ENCODE data around the gene RAD23B. TPM values are rescaled to one million over a fixed set of nuclear protein-coding genes. Genes with fewer than 3 reads are reported as not detected.

RAD23B gene
- total and polyA plus RNA-seq, 5 donors = 47.5 to 95.0 (median 89.5) TPM

GRCh38 chr9:107269681-107270080 lies 13.4 kb upstream of the RAD23B start:
- intact Hi-C loops (cut with DNase I) = no loop called here
- H3K9me3 ChIP-seq (ENCODE audit: control insufficient read depth, low read length) = no peaks in the 10 kb centered on the region
- WGBS = 97% methylated on average over 4 of the region's 4 CpGs
- ATAC-seq = no peak
- no peaks in the 10 kb centered on the region for H3K27me3 ChIP-seq (ENCODE audit: control insufficient read depth, insufficient read depth)
- no peaks in the 10 kb centered on the region for H3K4me1 ChIP-seq (ENCODE audit: control insufficient read depth, insufficient read depth, low read length)
- no peak for DNase-seq
- no peak overlapping the region for H3K4me3 ChIP-seq (ENCODE audit: low read length)
- H3K27ac ChIP-seq (ENCODE audit: low read length) = no peak overlapping the region

GRCh38 chr9:107270082-107270481 lies 13.0 kb upstream of the RAD23B start:
- Histone ChIP-seq H3K27ac (ENCODE audit: low read length) (no peak overlapping the region), H3K4me3 (ENCODE audit: low read length) (no peak overlapping the region), H3K9me3 (ENCODE audit: control insufficient read depth, low read length) (no peaks in the 10 kb centered on the region), H3K4me1 (ENCODE audit: control insufficient read depth, insufficient read depth, low read length) (no peaks in the 10 kb centered on the region), H3K27me3 (ENCODE audit: control insufficient read depth, insufficient read depth) (no peaks in the 10 kb centered on the region)
- intact Hi-C loops (cut with DNase I) = no loop called here
- DNase-seq = no peak
- WGBS = 58% methylated on average over 1 of the region's 1 CpG
- no peak for ATAC-seq

GRCh38 chr9:107270580-107270979 lies 12.5 kb upstream of the RAD23B start:
- intact Hi-C loops (cut with DNase I) = no loop called here
- no peak overlapping the region for H3K27ac ChIP-seq (ENCODE audit: low read length)
- H3K9me3 ChIP-seq (ENCODE audit: control insufficient read depth, low read length) = no peaks in the 10 kb centered on the region
- H3K4me3 ChIP-seq (ENCODE audit: low read length) = no peak overlapping the region
- ATAC-seq (no peak), DNase-seq (no peak)
- no peaks in the 10 kb centered on the region for H3K4me1 ChIP-seq (ENCODE audit: control insufficient read depth, insufficient read depth, low read length)
- H3K27me3 ChIP-seq (ENCODE audit: control insufficient read depth, insufficient read depth) = no peaks in the 10 kb centered on the region

- intact Hi-C loops (cut with DNase I) = no loop called here
- ATAC-seq (no peak), DNase-seq (no peak)
- no peak overlapping the region for H3K27ac ChIP-seq (ENCODE audit: low read length)
- no peaks in the 10 kb centered on the region for H3K9me3 ChIP-seq (ENCODE audit: control insufficient read depth, low read length)
- 63% methylated on average over 4 of the region's 4 CpGs for WGBS
- H3K27me3 ChIP-seq (ENCODE audit: control insufficient read depth, insufficient read depth) = no peaks in the 10 kb centered on the region
- H3K4me3 ChIP-seq (ENCODE audit: low read length) = no peak overlapping the region
- H3K4me1 ChIP-seq (ENCODE audit: control insufficient read depth, insufficient read depth, low read length) = no peaks in the 10 kb centered on the region
Measured at GRCh38 chr9:107273634-107274033, 9.4 kb upstream of the RAD23B start.

GRCh38 chr9:107274096-107274495 lies 9.0 kb upstream of the RAD23B start:
- DNase-seq (no peak), ATAC-seq (no peak)
- intact Hi-C loops (cut with DNase I) = no loop called here
- no peaks in the 10 kb centered on the region for H3K27me3 ChIP-seq (ENCODE audit: control insufficient read depth, insufficient read depth)
- no peaks in the 10 kb centered on the region for H3K4me1 ChIP-seq (ENCODE audit: control insufficient read depth, insufficient read depth, low read length)
- H3K4me3 ChIP-seq (ENCODE audit: low read length) = no peak overlapping the region
- no peak overlapping the region for H3K27ac ChIP-seq (ENCODE audit: low read length)
- 66% methylated on average over 1 of the region's 1 CpG for WGBS
- no peaks in the 10 kb centered on the region for H3K9me3 ChIP-seq (ENCODE audit: control insufficient read depth, low read length)

- intact Hi-C loops (cut with DNase I) = no loop called here
- WGBS = 45% methylated on average over 4 of the region's 4 CpGs
- no peaks in the 10 kb centered on the region for H3K27me3 ChIP-seq (ENCODE audit: control insufficient read depth, insufficient read depth)
- H3K9me3 ChIP-seq (ENCODE audit: control insufficient read depth, low read length) = no peaks in the 10 kb centered on the region
- no peak for DNase-seq
- H3K4me1 ChIP-seq (ENCODE audit: control insufficient read depth, insufficient read depth, low read length) = no peaks in the 10 kb centered on the region
- no peak overlapping the region for H3K4me3 ChIP-seq (ENCODE audit: low read length)
- ATAC-seq = peak in 1 of 2 donors; percentile 66
- no peak overlapping the region for H3K27ac ChIP-seq (ENCODE audit: low read length)
Measured at GRCh38 chr9:107274953-107275422, 8.1 kb upstream of the RAD23B start.

DNA sequence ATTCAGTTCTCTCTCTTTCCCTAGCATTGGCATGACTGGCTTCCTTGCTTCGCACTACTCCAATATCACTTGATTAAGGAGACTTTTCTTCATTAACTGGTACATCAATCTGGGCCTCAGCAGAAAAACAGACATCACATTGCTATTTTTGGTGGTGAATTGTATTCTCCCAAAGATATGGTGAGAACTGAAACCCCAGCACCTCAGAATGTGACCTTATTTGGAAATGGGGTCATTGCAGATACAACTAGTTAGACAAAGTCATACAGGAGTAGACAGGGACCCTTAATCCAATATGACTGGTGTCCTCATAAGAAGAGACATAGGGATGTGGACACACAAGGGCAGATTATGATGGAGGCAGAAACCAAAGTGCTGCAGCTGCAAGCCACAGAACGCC lies 7.5 kb upstream of the RAD23B start:
- WGBS = 88% methylated on average over 2 of the region's 2 CpGs
- Histone ChIP-seq H3K27ac (ENCODE audit: low read length) (no peak overlapping the region), H3K9me3 (ENCODE audit: control insufficient read depth, low read length) (no peaks in the 10 kb centered on the region), H3K4me3 (ENCODE audit: low read length) (no peak overlapping the region), H3K27me3 (ENCODE audit: control insufficient read depth, insufficient read depth) (no peaks in the 10 kb centered on the region), H3K4me1 (ENCODE audit: control insufficient read depth, insufficient read depth, low read length) (no peaks in the 10 kb centered on the region)
- intact Hi-C loops (cut with DNase I) = no loop called here
- DNase-seq = no peak
- no peak for ATAC-seq

DNA sequence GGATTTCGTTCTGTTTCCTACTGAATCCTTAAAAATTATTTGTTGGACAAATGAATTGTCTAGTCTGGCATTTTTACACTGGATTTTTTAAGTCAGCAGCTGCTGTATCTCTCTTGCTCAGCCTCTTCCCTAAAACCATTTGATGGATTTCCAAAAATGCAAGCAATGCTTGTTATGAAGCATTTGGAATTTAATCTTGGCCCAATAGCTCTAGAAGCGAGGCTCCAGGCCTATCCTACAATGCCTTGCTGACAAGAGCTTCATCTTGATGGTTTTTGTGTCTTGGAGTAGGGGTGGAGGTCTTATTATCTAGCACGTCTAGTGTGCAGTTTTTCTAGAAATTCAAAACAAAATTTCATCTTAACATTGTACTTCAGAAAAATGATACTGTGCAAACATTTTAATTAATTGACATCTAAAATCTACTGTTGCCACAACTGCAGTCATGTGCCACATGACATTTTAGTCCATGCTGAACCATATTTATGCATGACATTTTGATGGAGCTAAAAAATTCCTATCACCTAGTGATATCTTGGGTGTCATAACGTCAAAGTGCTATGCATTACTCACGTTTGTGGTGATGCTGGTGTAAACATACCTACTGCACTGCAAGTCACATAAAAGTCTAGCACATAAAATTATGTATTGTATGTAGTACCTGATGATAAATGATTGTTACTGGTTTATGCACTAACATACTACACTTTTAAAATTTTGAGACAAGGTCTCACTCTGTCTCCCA lies 5.9 kb upstream of the RAD23B start:
- H3K4me1 ChIP-seq (ENCODE audit: control insufficient read depth, insufficient read depth, low read length) = no peaks in the 10 kb centered on the region
- WGBS = 47% methylated on average over 5 of the region's 5 CpGs
- no peak overlapping the region for H3K27ac ChIP-seq (ENCODE audit: low read length)
- ATAC-seq (no peak), DNase-seq (no peak)
- no peaks in the 10 kb centered on the region for H3K9me3 ChIP-seq (ENCODE audit: control insufficient read depth, low read length)
- H3K27me3 ChIP-seq (ENCODE audit: control insufficient read depth, insufficient read depth) = no peaks in the 10 kb centered on the region
- intact Hi-C loops (cut with DNase I) = no loop called here
- H3K4me3 ChIP-seq (ENCODE audit: low read length) = no peak overlapping the region

- intact Hi-C loops (cut with DNase I) = no loop called here
Measured at GRCh38 chr9:107277801-107278200, 5.3 kb upstream of the RAD23B start.

GRCh38 chr9:107279086-107279485 lies 4.0 kb upstream of the RAD23B start:
- no peaks in the 10 kb centered on the region for H3K4me1 ChIP-seq (ENCODE audit: control insufficient read depth, insufficient read depth, low read length)

More at GRCh38 chr9:107277801-107278200, 5.3 kb upstream of the RAD23B start:
- no peaks in the 10 kb centered on the region for H3K9me3 ChIP-seq (ENCODE audit: control insufficient read depth, low read length)
- H3K27me3 ChIP-seq (ENCODE audit: control insufficient read depth, insufficient read depth) = no peaks in the 10 kb centered on the region
- DNase-seq (no peak), ATAC-seq (no peak)
- no peak overlapping the region for H3K4me3 ChIP-seq (ENCODE audit: low read length)
- no peak overlapping the region for H3K27ac ChIP-seq (ENCODE audit: low read length)
- no peaks in the 10 kb centered on the region for H3K4me1 ChIP-seq (ENCODE audit: control insufficient read depth, insufficient read depth, low read length)
- WGBS = 95% methylated on average over 5 of the region's 5 CpGs

GRCh38 chr9:107280543-107280942 lies 2.5 kb upstream of the RAD23B start:
- intact Hi-C loops (cut with DNase I) = loop anchor here in 1 of 4 donors (10.0 kb wide), 1 partner anchor 54 kb away; no protein-coding TSS in a partner anchor
- no peaks in the 10 kb centered on the region for H3K9me3 ChIP-seq (ENCODE audit: control insufficient read depth, low read length)
- DNase-seq = no peak
- H3K4me3 ChIP-seq (ENCODE audit: low read length) = no peak overlapping the region
- ATAC-seq = no peak
- no peak overlapping the region for H3K27ac ChIP-seq (ENCODE audit: low read length)
- no peaks in the 10 kb centered on the region for H3K4me1 ChIP-seq (ENCODE audit: control insufficient read depth, insufficient read depth, low read length)
- 94% methylated on average over 3 of the region's 3 CpGs for WGBS
- no peaks in the 10 kb centered on the region for H3K27me3 ChIP-seq (ENCODE audit: control insufficient read depth, insufficient read depth)

More at GRCh38 chr9:107279086-107279485, 4.0 kb upstream of the RAD23B start:
- 94% methylated on average over 7 of the region's 7 CpGs for WGBS
- H3K27ac ChIP-seq (ENCODE audit: low read length) = no peak overlapping the region
- no peak overlapping the region for H3K4me3 ChIP-seq (ENCODE audit: low read length)
- no peak for DNase-seq
- no peak for ATAC-seq
- intact Hi-C loops (cut with DNase I) = no loop called here
- no peaks in the 10 kb centered on the region for H3K27me3 ChIP-seq (ENCODE audit: control insufficient read depth, insufficient read depth)
- H3K9me3 ChIP-seq (ENCODE audit: control insufficient read depth, low read length) = no peaks in the 10 kb centered on the region
